Femur (tissue), 1 donor: ENCODE data around the gene NR3C2.
A peak's percentile ranks its signal among the peaks of the same experiment; 100 is the strongest.

Experiments
- DNase-seq: peaks from one replicate; pipeline ENCODE4 v3.0.0-alpha.2; 2017

NR3C2 gene

GRCh38 chr4:148434075-148434773 lies 8.0 kb downstream of the NR3C2 start:
- DNase-seq = no peak

- DNase-seq = no peak
Measured at GRCh38 chr4:148431401-148431800, 10.8 kb downstream of the NR3C2 start.

- no peak for DNase-seq
Measured at GRCh38 chr4:148430854-148431253, 11.4 kb downstream of the NR3C2 start.

- no peak for DNase-seq
Measured at GRCh38 chr4:148429206-148429605, 13.0 kb downstream of the NR3C2 start.

DNA sequence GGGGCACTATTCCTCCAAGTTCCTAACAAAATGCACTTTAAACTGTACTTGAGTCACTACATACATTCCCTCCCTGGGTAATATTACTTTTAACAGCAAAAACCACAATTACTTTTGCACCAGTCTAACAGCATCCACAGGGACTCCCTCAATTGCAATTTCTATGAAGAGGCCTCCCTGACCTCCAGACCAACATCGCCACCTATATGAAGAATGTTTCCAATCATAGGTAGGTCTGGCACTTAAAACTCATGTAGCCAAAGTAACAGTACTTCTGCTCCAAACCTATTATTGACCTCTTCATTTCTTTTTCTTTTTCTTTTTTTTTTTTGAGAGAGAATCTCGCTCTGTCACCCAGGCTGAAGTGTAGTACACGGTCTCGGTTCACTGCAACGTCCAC lies 15.6 kb downstream of the NR3C2 start:
- DNase-seq = no peak

DNA sequence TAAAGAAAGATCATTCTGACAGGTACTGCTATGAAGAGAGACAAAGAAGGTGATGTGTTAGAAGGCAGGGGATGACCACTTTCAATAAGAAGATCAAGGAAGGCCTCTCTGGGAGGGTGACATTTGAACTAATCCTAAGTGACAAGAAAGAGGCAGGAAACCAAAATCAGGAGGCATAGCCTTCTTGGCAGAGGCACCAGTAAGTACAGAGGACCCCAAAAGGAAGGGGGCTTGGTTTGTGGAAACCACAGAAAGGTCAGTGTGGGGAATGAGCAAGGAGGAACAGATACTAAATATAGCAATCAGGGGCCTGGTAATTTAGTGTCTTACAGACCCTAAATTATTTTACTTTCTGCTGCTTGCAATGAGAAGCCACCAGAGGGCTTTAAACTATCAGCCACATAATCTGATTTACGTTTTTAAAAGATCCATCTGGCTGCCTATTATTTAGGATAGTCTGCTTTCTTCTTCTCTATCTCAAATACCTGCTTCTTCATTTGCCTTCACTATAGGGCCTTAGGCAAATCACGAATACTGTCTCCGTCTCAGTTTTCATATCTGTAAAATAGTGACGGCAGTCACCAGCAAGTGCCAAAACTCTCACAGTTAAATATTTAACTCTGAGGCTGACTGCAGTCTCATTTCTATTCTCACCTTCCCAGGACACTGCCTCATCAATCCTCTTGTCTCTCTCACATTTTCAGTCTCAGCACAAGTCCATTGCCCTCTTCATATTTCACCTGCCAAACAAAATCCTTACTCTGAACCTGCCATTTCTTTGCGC lies 16.7 kb downstream of the NR3C2 start:
- no peak for DNase-seq

- no peak for DNase-seq
Measured at GRCh38 chr4:148420397-148420796, 21.8 kb downstream of the NR3C2 start.

- DNase-seq = no peak
Measured at GRCh38 chr4:148415500-148415899, 26.7 kb downstream of the NR3C2 start.

DNA sequence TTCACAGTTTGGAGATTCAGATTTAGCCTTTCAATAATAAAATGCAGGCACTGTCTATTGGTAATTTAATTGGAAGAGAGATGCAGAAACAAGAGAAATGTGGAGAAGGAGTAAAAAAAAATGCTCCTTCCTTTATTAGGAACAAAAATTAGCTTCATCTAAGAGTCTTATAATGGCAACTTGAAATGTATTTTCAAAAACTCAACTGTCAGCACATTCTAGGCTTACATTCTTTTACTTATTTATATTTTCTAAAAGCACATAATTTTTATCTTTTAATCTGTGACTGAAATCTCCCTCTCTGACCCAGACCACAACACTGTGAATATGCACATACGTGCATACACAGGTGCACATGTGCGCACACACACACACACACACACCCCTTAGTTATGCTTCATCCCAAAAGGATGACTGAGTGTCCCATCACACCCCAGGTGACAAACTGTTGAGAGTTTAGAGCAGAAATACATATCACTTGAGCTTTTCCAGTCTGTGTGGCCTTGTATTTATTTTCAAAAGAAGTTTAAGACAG lies 29.7 kb downstream of the NR3C2 start:
- DNase-seq = no peak

DNA sequence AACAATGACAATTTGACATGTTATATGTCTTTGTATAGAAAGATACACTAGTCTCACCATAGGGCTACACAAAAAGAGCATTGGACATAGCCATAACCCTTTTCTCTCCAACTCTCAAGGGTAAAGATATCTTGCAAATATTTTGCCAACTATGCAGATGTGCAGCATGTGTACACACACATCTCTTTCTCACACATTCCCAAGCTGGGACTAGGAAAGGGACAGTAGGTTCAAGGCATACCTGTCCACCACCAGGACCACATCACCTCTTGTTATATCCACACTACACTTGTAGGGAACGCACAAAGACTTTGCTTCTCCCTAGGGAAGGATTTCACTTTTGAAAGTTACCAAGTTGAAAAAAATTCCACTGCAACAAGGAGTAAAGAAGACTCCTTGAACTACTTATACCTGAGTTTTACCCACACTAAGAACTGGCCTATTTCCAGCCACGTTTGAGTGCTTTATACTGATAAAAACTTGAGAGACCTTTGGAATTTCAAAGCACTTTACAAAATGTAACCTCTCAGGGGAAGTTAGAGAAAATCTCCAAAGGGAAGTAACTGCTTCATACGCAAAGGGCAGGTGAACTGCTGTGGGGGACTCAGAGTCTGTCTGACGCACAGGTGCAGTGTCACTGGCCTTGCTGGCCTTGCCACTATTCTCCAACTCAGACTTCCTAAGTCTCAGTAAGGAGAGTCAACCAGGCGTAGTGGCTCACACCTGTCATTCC lies 36.9 kb downstream of the NR3C2 start:
- no peak for DNase-seq

DNA sequence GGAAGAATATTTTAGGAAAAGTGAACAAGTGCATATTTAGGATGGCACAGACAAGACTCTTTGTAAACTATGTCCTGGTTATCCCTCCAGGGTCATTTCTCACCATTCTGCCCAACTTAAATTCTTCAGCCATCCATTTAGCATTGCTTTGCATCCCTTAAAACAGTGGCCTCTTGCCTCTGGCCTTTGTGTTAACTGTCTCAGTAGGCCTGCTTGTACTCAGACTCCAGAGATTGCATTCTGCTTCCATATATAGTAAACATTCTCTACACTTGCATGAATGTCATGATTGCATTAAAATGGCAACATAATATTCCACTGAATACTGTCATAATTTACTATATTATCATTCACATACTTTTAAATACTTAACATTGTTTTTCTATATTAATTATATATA lies 43.2 kb downstream of the NR3C2 start:
- DNase-seq = no peak

- no peak for DNase-seq
Measured at GRCh38 chr4:148397771-148398170, 44.4 kb downstream of the NR3C2 start.

DNA sequence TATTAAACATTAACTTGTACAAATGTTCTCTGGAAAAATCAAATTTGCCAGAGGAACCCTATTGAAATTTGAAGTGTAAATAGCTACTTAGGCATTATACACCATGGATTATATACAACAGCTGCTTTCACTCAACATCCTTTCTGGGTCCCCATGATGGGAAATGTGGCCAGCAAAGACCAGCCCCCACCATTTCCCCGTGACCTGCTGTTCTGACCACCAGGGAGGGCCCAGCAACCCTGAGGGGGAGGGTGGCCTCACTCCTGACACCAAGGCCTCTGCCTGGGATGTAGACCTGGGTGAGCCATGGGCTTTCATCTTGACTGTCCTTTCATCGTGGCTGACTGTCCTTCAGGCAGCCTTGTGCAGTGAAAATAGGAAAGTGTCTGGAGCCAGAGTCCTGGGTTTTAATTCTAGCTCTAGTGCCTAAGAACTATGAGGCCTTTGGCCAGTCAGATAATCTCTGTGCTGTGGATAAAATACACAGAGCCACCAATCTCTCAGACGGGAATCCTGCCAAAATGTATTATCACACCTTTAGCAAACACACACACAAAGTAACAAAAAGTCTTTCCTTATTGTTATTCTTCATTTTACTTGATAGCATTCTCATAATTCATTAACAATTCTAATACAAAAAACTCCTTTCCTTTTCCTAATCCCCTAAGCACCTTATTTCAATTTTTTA lies 45.1 kb downstream of the NR3C2 start:
- no peak for DNase-seq

DNA sequence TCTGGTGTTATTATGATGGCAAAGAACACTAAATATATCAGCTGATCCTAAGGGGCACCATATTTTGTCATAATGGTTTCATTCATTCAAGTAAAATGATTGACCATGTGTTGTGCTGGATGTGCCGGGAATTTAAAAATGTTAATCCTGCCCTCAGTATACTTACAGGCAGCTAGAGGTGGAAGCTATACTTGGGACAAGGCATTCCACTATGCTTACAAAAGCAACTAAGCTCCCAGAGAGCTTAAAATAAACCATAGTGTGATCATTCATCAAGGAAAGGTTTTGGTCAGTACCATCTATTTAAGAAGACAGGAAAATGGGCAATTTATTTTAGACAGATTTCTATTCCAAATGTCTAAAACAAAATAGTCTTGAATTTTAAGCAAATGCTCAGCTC lies 46.4 kb downstream of the NR3C2 start:
- DNase-seq = no peak

DNA sequence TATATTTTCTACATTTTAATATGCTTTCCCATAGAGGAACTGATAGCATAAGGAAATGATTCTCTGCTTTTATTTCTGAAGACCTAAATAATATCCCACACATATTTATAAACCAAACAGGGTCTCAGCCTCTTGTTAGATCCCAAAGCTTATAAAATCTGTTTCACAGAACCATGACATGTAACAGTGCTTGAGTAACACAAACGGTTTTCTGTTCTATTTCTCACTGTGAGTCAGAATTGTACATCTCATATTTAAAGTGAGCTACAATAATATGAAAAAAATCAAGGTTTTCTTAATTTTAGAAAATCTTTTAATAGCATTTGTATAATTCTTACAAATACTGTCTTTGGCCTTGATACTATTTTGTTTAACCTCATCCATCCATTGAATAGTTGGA lies 51.2 kb downstream of the NR3C2 start:
- DNase-seq = no peak

DNA sequence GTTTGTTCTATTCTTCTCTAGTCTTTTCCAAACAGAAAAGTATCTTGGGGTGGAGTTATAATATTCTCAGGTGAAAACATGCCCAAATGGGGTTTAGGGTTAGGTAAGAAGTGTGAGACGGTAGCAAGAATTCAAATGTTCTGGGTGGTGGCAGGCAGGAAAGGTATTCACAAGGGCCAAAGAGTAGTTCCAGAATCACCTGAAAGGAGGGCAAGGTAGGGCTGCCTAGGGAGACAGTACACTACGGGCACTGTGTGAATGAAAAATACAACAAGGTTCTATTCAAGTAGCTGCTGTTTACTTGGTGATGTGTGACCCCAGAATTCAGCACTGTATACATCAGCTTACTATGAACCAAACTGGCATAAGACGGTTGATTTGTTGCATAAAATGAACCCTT lies 51.9 kb downstream of the NR3C2 start:
- DNase-seq = no peak

GRCh38 chr4:148380291-148380690 lies 61.9 kb downstream of the NR3C2 start:
- DNase-seq = no peak

DNA sequence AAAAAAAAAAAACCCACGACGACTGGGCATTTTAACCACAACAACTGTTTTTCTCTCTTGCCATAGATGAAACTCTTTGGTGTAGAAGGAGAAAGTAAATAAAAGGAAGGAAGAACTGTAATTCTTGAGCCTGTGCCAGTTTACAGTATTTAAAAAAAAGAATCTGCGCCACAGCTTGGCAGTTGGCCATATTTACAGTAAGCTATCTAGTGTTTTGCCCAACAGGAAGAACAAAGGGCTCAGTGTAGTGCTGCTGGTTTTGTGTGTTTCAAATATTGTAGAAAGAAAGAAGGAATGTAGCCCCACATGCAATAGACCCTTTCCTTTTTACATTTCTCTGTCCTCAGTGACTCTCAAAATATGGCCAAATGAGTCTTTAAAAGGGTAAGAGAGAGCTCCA lies 66.1 kb downstream of the NR3C2 start:
- DNase-seq = peak; percentile 31

DNA sequence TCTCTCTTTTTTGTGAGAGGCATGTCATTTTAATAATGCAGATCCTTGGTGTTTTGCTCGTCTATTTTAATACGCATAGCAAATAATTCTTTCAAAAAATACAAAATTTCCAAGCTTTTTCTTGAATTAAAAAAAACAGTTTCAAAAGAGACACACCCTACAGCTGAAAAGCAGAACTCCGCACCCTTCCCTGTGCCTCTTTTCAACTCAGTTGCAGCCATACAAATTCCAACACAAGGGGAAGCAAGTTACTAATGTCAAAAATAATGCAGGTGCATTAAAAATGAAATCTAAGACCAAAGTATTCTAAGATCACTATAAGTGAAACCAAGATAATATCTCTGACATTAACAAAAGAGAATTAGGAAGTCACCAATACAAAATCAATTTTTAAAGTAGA lies 66.6 kb downstream of the NR3C2 start:
- no peak for DNase-seq

GRCh38 chr4:148373093-148373492 lies 69.1 kb downstream of the NR3C2 start:
- no peak for DNase-seq

- DNase-seq = peak; percentile 26
Measured at GRCh38 chr4:148369919-148370318, 72.3 kb downstream of the NR3C2 start.

- DNase-seq = no peak
Measured at GRCh38 chr4:148367756-148368155, 74.5 kb downstream of the NR3C2 start.

- DNase-seq = no peak
Measured at GRCh38 chr4:148366251-148366650, 76.0 kb downstream of the NR3C2 start.
